Lower leg skin (tissue), 4 donors: ENCODE measurements around the gene MTHFD2. TPM values are rescaled to one million over a fixed set of nuclear protein-coding genes. Genes with fewer than 3 reads are reported as not detected.
A peak's percentile ranks its signal among the peaks of the same experiment; 100 is the strongest.

ENCODE experiments used
- DNase-seq, 2 donors: peaks; one replicate each; pipeline ENCODE4 v3.0.0-alpha.2; 2019; ENCODE audit warnings: low spot score in 2 of 2
- H3K4me3 ChIP-seq: fragments of 200-600 bp; sonication (generic); 2 replicates; pipeline ENCODE4 v1.5.1; 2017; ENCODE audit warnings: mild to moderate bottlenecking, low read depth; ENCODE audit not compliant: poor library complexity, severe bottlenecking
- POLR2A ChIP-seq, 2 donors: fragments of 450-650 bp; IDR thresholded peaks; one replicate each; pipeline ENCODE4 v1.6.1; 2016 to 2017; ENCODE audit warnings: antibody characterized with exemption in 2 of 2, mild to moderate bottlenecking in 1 of 2, moderate library complexity in 1 of 2
- WGBS, 2 donors: methylation state at CpG; one replicate each; pipeline ENCODE4 v1.1.5; 2018; 5-methylcytosine and 5-hydroxymethylcytosine counted together
- intact Hi-C: fragments of 100-400 bp; cut with DNase I; formaldehyde crosslinking; loops from one replicate; pipeline ENCODE4 v1.15.0; 2023; ENCODE audit warnings: low total_unique reads
- total RNA-seq, 4 donors: library from RNA; depleted of rRNA; stranded (reverse); fragments of >200 nt; gene quantifications; one replicate each; pipeline ENCODE4 v1.1.0, GENCODE V29; 2016
- TF ChIP-seq, protein P1 (sequence below), 3 donors: fragments of 450-650 bp; IDR thresholded peaks; one replicate each; pipeline ENCODE4 v1.5.1; 2016; ENCODE audit warnings: antibody characterized with exemption in 3 of 3, mild to moderate bottlenecking in 3 of 3, moderate library complexity in 2 of 3

The MTHFD2 gene
- total RNA-seq, 4 donors from 2014 or later, result 12.5 to 31.8 (median 17.5) TPM

DNA sequence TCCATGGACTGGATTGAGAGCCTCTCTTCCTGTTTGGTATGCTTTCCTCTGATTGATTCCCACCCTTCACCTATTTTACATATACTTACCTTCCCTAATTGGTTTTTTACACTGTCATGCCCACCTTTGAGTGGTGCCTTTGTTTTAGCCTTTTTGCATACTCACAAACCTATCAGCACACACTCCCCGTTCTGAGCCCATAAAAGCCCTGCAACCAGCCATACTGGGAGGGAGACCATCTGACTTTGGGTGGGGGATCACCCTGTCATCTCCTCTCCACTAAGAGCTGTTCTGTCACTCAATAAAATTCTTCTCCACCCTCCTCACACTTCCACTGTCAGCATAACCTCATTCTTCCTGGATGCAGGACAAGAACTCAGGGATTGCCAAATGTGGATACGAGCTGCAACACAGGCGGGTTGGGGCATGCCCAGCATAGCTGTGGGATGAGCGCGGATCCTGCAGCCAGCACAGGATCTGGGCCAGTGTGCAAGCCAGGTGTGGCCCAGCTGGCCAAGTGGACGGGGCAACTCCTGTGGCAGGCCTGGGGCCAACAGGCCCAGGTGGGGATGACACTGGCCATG, 10.3 kb upstream of the MTHFD2 start:
- peak; percentile 69 to 86 for DNase-seq
- H3K4me3 ChIP-seq, result no peak overlapping the region
- 29 to 56% methylated on average over 6 of the region's 6 CpGs for WGBS, 2 donors
- TF ChIP-seq POLR2A (IDR thresholded peaks at IDR 0.05), result no peak
- TF ChIP-seq, protein P1, sequence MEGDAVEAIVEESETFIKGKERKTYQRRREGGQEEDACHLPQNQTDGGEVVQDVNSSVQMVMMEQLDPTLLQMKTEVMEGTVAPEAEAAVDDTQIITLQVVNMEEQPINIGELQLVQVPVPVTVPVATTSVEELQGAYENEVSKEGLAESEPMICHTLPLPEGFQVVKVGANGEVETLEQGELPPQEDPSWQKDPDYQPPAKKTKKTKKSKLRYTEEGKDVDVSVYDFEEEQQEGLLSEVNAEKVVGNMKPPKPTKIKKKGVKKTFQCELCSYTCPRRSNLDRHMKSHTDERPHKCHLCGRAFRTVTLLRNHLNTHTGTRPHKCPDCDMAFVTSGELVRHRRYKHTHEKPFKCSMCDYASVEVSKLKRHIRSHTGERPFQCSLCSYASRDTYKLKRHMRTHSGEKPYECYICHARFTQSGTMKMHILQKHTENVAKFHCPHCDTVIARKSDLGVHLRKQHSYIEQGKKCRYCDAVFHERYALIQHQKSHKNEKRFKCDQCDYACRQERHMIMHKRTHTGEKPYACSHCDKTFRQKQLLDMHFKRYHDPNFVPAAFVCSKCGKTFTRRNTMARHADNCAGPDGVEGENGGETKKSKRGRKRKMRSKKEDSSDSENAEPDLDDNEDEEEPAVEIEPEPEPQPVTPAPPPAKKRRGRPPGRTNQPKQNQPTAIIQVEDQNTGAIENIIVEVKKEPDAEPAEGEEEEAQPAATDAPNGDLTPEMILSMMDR (IDR thresholded peaks at IDR 0.05), result no peak
- intact Hi-C loops, result no loop called here

DNA sequence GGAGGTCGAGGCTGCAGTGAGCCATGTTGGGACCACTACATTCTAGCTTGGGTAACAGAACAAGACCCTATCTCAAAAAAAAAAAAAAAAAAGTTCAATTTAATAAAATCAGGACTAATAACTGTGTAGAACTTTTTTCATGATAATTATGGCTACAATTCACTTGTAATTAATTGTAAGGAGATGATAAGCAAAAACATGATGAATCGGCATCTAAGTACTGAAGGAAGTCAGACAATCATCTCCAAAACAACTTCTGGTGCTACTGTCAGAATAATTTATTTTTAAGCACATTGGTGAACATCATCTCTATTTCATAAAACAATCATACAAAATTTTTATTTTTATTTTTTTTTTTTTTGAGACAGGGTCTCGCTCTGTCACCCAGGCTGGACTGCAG, 9.7 kb upstream of the MTHFD2 start:
- 62 to 65% methylated on average over 3 of the region's 3 CpGs for WGBS, 2 donors
- DNase-seq, result no peak
- intact Hi-C loops, result no loop called here
- no peak for TF ChIP-seq POLR2A (IDR thresholded peaks at IDR 0.05)
- TF ChIP-seq, protein P1 (IDR thresholded peaks at IDR 0.05), result no peak
- no peak overlapping the region for H3K4me3 ChIP-seq

DNA sequence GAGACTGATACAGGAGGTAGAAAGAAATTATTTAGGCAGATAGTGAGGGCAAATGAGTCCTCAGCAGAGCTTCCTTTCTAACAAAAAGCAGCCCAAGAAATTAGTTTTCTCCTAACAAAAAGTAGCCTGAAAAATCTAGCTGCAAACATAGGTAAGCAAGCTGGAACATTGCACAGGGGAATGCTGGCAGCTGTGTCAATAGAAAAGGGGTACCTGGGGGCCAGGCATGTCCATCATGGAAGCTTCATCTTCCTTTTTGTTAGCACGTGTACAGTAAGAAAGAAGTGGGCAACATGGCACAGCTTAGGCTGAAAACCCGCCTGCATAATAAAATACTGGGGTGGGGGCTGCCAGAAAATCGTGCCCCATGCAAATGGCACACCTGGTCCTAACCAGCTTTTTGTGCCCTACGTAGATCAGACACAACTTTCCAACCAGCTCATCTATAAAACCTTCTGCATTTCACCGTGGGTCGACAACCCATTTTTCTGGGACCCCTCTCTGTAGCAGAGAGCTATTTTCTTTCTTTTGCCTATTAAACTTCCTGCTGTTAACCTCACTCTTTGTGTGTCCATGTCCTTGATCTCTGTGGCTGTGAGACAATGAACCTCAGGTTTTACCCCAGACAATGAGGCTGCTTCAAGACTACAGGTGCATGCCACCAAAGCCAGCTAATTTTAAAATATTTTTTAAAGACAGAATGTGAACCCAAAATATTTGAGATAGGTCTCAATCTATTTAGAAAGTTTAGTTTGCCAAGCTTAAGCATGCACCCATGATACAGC, 6.6 kb upstream of the MTHFD2 start:
- intact Hi-C loops, result no loop called here
- no peak for DNase-seq
- TF ChIP-seq, protein P1 (IDR thresholded peaks at IDR 0.05), result no peak
- TF ChIP-seq POLR2A (IDR thresholded peaks at IDR 0.05), result no peak
- WGBS, 2 donors, result 81 to 82% methylated on average over 6 of the region's 6 CpGs
- H3K4me3 ChIP-seq, result no peak overlapping the region

DNA sequence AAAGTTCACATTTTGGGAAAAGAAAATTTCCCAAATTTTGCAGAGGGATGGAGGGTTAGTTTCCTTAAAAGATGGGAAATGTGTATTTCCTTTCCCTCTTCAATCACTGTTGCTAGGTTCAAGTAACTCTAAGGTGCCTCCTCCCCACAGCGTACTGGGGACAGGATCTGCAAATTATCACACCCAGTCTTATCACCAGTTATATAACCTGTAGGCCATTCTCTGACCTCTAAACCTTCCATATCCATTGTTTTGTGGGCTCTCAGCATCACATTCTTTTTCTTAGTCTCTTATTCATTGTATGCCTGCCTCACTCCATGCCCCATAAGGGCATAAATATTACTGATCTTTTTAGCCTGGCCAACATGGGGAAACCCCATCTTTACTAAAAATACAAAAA, 3.6 kb upstream of the MTHFD2 start:
- no peak for TF ChIP-seq POLR2A (IDR thresholded peaks at IDR 0.05)
- TF ChIP-seq, protein P1 (IDR thresholded peaks at IDR 0.05), result no peak
- 93 to 98% methylated on average over 1 of the region's 1 CpG for WGBS, 2 donors
- no peak for DNase-seq
- no peak overlapping the region for H3K4me3 ChIP-seq
- intact Hi-C loops, result no loop called here

DNA sequence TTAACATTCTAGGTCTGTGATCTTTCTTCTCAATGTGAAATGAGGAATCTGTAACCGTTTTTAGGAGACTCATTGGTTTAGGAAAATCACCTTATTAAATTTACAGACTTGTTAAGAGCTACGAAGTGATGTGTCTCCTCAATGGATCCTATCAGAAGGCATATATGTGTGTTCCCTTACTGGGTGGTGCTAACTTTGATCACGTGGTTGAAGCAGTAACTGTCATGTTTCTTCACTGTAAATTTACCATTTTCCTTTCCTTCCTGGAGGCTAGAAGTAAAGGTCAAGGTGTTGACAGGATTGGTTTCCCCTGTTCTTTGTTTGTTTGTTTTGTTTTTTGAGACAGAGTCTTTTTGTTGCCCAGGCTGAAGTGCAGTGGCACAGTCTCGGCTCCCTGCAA, 1.4 kb upstream of the MTHFD2 start:
- intact Hi-C loops, result no loop called here
- no peak for TF ChIP-seq POLR2A (IDR thresholded peaks at IDR 0.05)
- TF ChIP-seq, protein P1 (IDR thresholded peaks at IDR 0.05), result no peak
- WGBS, 2 donors, result 58 to 61% methylated on average over 4 of the region's 4 CpGs
- H3K4me3 ChIP-seq, result no peak overlapping the region
- DNase-seq, result no peak
